HG03354 (cell line): ENCODE results near the gene BRCA1.

ENCODE experiments used
- ATAC-seq: cut with Tn5 transposase; IDR thresholded peaks from one replicate; pipeline ENCODE4 v1.9.1; 2021; ENCODE audit warnings: mild to moderate bottlenecking; ENCODE audit not compliant: unreplicated experiment, poor library complexity, severe bottlenecking

BRCA1 gene

GRCh38 chr17:43027091-43028032 lies 97.8 kb downstream of the BRCA1 start:
- no peak for ATAC-seq

- no peak for ATAC-seq
Observed at GRCh38 chr17:43026595-43026994, 98.6 kb downstream of the BRCA1 start.

- ATAC-seq = no peak
Observed at GRCh38 chr17:43025766-43026537, 99.2 kb downstream of the BRCA1 start.

GRCh38 chr17:43025290-43025657 lies 99.9 kb downstream of the BRCA1 start:
- no peak for ATAC-seq

- peak; percentile 55 for ATAC-seq
Observed at GRCh38 chr17:43024407-43025289, 100.5 kb downstream of the BRCA1 start, which contains the start of gene RND2. Gene RND2 (plus strand): TSS chr17:43025231. CDS start chr17:43025348, 117 bp downstream.

- no peak for ATAC-seq
Observed at GRCh38 chr17:43021741-43022512, 103.2 kb downstream of the BRCA1 start, which contains the start of gene VAT1. Gene VAT1 (minus strand): TSS chr17:43022385. CDS start chr17:43022322, 63 bp downstream.

- ATAC-seq = no peak
Observed at GRCh38 chr17:43020789-43021740, 104.1 kb downstream of the BRCA1 start.

- no peak for ATAC-seq
Observed at GRCh38 chr17:43020030-43020621, 105.0 kb downstream of the BRCA1 start.

GRCh38 chr17:43019418-43019817 lies 105.7 kb downstream of the BRCA1 start:
- no peak for ATAC-seq

GRCh38 chr17:43018932-43019331 lies 106.2 kb downstream of the BRCA1 start:
- ATAC-seq = no peak

- no peak for ATAC-seq
Observed at GRCh38 chr17:43018008-43018853, 106.9 kb downstream of the BRCA1 start.

- ATAC-seq = no peak
Observed at GRCh38 chr17:43016216-43016615, 108.9 kb downstream of the BRCA1 start.

- no peak for ATAC-seq
Observed at GRCh38 chr17:43015579-43015978, 109.6 kb downstream of the BRCA1 start.

GRCh38 chr17:43014649-43015542 lies 110.3 kb downstream of the BRCA1 start:
- ATAC-seq = no peak

- no peak for ATAC-seq
Observed at GRCh38 chr17:43014020-43014648, 111.0 kb downstream of the BRCA1 start.
